GM12878 (cell line): ENCODE results near the gene ABI1.

Experiments
- KLF5 ChIP-seq: fragments of 450-650 bp; IDR thresholded peaks from 2 replicates; pipeline ENCODE4 v1.6.1; 2014; ENCODE audit warnings: mild to moderate bottlenecking; ENCODE audit not compliant: partially characterized antibody
- POLR2A ChIP-seq: IDR thresholded peaks from 2 replicates; pipeline ENCODE4 v1.6.1; 2011; ENCODE audit warnings: low read depth, mild to moderate bottlenecking, low read length
- TF ChIP-seq, protein P1 (sequence below), 3 experiments: IDR thresholded peaks in 2 of 3; conservative IDR thresholded peaks in 1 of 3; 2 replicates each; pipeline ENCODE4 v1.5.1; 2011; ENCODE audit warnings: low read depth in 3 of 3, low read length in 3 of 3, mild to moderate bottlenecking in 3 of 3, control low read depth in 2 of 3, moderate library complexity in 2 of 3, inconsistent platforms in 1 of 3, mixed read lengths in 1 of 3; ENCODE audit not compliant: control insufficient read depth in 2 of 3, insufficient read depth in 1 of 3; ENCODE audit errors: extremely low read depth in 1 of 3

- TF ChIP-seq KLF5 (no peak), POLR2A (no peak)
- TF ChIP-seq, protein P1, sequence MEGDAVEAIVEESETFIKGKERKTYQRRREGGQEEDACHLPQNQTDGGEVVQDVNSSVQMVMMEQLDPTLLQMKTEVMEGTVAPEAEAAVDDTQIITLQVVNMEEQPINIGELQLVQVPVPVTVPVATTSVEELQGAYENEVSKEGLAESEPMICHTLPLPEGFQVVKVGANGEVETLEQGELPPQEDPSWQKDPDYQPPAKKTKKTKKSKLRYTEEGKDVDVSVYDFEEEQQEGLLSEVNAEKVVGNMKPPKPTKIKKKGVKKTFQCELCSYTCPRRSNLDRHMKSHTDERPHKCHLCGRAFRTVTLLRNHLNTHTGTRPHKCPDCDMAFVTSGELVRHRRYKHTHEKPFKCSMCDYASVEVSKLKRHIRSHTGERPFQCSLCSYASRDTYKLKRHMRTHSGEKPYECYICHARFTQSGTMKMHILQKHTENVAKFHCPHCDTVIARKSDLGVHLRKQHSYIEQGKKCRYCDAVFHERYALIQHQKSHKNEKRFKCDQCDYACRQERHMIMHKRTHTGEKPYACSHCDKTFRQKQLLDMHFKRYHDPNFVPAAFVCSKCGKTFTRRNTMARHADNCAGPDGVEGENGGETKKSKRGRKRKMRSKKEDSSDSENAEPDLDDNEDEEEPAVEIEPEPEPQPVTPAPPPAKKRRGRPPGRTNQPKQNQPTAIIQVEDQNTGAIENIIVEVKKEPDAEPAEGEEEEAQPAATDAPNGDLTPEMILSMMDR (IDR thresholded peaks at IDR 0.05 in 2 of 3, conservative IDR thresholded peaks at IDR 0.05 in 1 of 3; ENCODE audit: control insufficient read depth in 2 of 3, extremely low read depth in 1 of 3, insufficient read depth in 1 of 3, low read depth in 3 of 3, low read length in 3 of 3), result peak; percentile 70 to 89 (median 76); a peak in 5 of 6 replicates
Observed at GRCh38 chr10:26725837-26726727, 134.7 kb downstream of the ABI1 start.
